Measurements from ENCODE around the gene GTSF1L. TPM values are rescaled to one million over a fixed set of nuclear protein-coding genes. Genes with fewer than 3 reads are reported as not detected.

GTSF1L gene
- total RNA-seq, 2 experiments from 2014 or later: not detected

GRCh38 chr20:43691928-43692524 lies 34.8 kb downstream of the GTSF1L start:
- Mint-ChIP-seq H3K27ac (no peak overlapping the region), H3K27me3 (no peaks in the 10 kb centered on the region), H3K4me3 (no peak overlapping the region), H3K9me3 (no peaks in the 10 kb centered on the region), H3K4me1 (peaks cover 2% of the 10 kb centered on the region), H3K36me3 (peaks cover 18% of the 10 kb centered on the region)
- ATAC-seq (ENCODE audit: low read depth) (peak; percentile 76), DNase-seq (peak; percentile 72)
- POLR2A ChIA-PET: interaction anchor here (0.5 to 1.6 kb wide), 2 partner anchors 234 to 280 kb away, joined by 4 to 5 read pairs; partner anchors contain the start of gene SRSF6

DNA sequence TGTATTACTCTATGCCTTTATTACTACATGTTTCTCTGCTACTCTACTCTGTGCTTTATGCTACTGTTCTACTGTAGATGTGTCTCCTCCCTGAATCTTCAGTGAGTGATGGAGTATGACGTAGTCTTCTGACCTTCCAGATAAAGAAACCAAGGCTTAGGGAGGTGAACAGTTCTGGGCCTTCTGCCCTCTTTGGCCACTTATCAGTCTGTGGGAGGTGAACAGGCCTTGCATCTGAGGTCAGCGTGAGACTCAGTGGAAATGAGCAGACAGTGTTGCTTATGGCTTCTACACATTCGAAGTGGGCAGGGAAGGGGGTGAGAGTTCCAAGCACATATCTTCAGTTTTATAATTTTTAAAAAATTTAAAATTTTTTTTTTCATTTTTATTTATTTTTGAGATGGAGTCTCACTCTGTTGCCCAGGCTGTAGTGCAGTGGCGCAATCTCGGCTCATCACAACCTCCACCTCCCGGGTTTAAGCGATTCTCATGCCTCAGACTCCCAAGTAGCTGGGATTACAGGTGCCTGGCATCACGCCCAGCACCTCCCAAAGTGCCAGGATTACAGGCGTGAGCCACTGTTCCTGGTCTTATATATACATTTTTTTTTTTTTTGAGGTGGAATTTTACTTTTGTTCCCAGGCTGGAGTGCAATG lies 35.7 kb downstream of the GTSF1L start:
- H3K27me3 Mint-ChIP-seq: no peaks in the 10 kb centered on the region
- ATAC-seq (ENCODE audit: low read depth): no peak
- POLR2A ChIA-PET: interaction anchor here (1.6 kb wide), 1 partner anchor 233 kb away, joined by 5 read pairs; the partner anchor contains the start of gene SRSF6

GRCh38 chr20:43689165-43689564 lies 37.6 kb downstream of the GTSF1L start:
- H3K4me1 Mint-ChIP-seq: peaks cover 2% of the 10 kb centered on the region
- H3K27me3 Mint-ChIP-seq: no peaks in the 10 kb centered on the region
- no peak for ATAC-seq (ENCODE audit: low read depth)
- POLR2A ChIA-PET: no interaction called here
- DNase-seq: no peak
- no peak overlapping the region for H3K4me3 Mint-ChIP-seq
- peaks cover 8% of the 10 kb centered on the region for H3K36me3 Mint-ChIP-seq
- H3K9me3 Mint-ChIP-seq: no peaks in the 10 kb centered on the region
- H3K27ac Mint-ChIP-seq: no peak overlapping the region

More for the DNA sequence above, 35.7 kb downstream of the GTSF1L start:
- Mint-ChIP-seq H3K27ac (no peak overlapping the region), H3K4me3 (no peak overlapping the region), H3K36me3 (peaks cover 14% of the 10 kb centered on the region), H3K9me3 (no peaks in the 10 kb centered on the region), H3K4me1 (peaks cover 2% of the 10 kb centered on the region)
- no peak for DNase-seq

DNA sequence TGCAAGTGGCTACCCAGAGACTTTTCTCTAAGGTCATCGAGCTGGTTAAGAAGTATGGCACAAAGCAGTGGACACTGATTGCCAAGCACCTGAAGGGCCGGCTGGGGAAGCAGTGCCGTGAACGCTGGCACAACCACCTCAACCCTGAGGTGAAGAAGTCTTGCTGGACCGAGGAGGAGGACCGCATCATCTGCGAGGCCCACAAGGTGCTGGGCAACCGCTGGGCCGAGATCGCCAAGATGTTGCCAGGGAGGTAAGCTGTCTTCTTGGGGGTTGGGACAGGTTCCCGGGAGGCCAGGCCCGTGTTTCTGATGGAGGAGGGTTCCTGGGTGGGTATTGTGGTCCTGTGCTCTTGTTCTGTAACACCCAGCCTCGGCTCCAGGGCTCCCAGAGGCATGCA lies 40.0 kb downstream of the GTSF1L start:
- Mint-ChIP-seq H3K4me1 (peaks cover 2% of the 10 kb centered on the region), H3K27me3 (no peaks in the 10 kb centered on the region), H3K27ac (no peak overlapping the region), H3K4me3 (no peak overlapping the region), H3K9me3 (no peaks in the 10 kb centered on the region), H3K36me3 (peaks cover 10% of the 10 kb centered on the region)
- POLR2A ChIA-PET: no interaction called here
- ATAC-seq (ENCODE audit: low read depth): no peak
- DNase-seq: no peak

DNA sequence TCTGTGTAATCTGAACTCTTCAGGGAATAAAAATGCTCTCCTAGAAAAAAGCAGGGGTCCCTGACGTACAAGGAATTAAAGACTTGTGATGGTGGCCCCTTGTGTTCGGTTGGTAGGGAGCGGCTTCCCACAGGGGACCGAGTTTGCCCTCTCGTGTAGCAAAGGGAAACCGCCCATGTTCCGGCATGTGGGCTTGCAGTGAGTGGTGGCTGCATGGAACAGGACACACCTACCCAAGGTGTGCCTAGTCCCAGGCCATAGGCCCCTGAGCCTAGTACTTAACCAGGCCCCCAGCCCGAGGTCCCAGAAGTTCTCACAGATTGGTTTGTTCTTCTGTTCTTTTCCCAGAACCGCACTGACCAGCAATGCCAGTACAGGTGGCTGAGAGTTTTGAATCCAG lies 44.4 kb downstream of the GTSF1L start:
- H3K36me3 Mint-ChIP-seq: peaks cover 6% of the 10 kb centered on the region

GRCh38 chr20:43681991-43682410 lies 44.8 kb downstream of the GTSF1L start:
- no peak for ATAC-seq (ENCODE audit: low read depth)
- peaks cover 4% of the 10 kb centered on the region for H3K4me1 Mint-ChIP-seq

More for the DNA sequence above, 44.4 kb downstream of the GTSF1L start:
- Mint-ChIP-seq H3K9me3 (no peaks in the 10 kb centered on the region), H3K27ac (no peak overlapping the region), H3K4me1 (peaks cover 4% of the 10 kb centered on the region), H3K27me3 (no peaks in the 10 kb centered on the region), H3K4me3 (no peak overlapping the region)
- DNase-seq: no peak
- no peak for ATAC-seq (ENCODE audit: low read depth)
- POLR2A ChIA-PET: no interaction called here

GRCh38 chr20:43681468-43681942 lies 45.3 kb downstream of the GTSF1L start:
- H3K27me3 Mint-ChIP-seq: no peaks in the 10 kb centered on the region
- H3K4me1 Mint-ChIP-seq: peaks cover 4% of the 10 kb centered on the region
- no peak overlapping the region for H3K4me3 Mint-ChIP-seq
- POLR2A ChIA-PET: no interaction called here
- no peaks in the 10 kb centered on the region for H3K9me3 Mint-ChIP-seq
- peaks cover 9% of the 10 kb centered on the region for H3K36me3 Mint-ChIP-seq
- no peak overlapping the region for H3K27ac Mint-ChIP-seq
- ATAC-seq (ENCODE audit: low read depth) (no peak), DNase-seq (no peak)

More at GRCh38 chr20:43681991-43682410, 44.8 kb downstream of the GTSF1L start:
- peaks cover 8% of the 10 kb centered on the region for H3K36me3 Mint-ChIP-seq
- H3K9me3 Mint-ChIP-seq: no peaks in the 10 kb centered on the region
- H3K4me3 Mint-ChIP-seq: no peak overlapping the region
- no peak for DNase-seq
- no peak overlapping the region for H3K27ac Mint-ChIP-seq
- H3K27me3 Mint-ChIP-seq: no peaks in the 10 kb centered on the region
- POLR2A ChIA-PET: no interaction called here

DNA sequence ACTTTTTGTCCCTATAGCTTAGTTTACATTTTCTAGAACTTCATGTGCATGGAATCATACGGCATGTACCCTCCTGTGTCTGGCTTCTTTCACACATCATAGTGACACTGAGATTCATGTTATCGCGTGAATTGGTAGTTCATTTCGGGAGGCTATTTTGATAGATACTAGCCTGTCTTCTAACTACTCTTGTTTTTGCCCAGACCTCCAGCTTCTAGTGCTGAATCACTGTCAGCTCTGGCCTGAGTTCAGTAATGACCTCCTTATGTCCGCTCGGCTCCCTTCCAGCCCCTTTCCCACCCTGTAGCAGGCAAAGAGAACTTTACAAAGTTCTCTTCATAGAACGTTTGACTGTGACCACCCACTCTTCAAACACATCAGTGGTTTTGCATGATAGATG lies 45.8 kb downstream of the GTSF1L start:
- ATAC-seq (ENCODE audit: low read depth): no peak
- peaks cover 12% of the 10 kb centered on the region for H3K36me3 Mint-ChIP-seq

GRCh38 chr20:43676368-43676767 lies 50.4 kb downstream of the GTSF1L start:
- POLR2A ChIA-PET: no interaction called here
- Mint-ChIP-seq H3K4me1 (peaks cover 10% of the 10 kb centered on the region), H3K36me3 (peaks cover 28% of the 10 kb centered on the region), H3K4me3 (no peak overlapping the region), H3K27me3 (no peaks in the 10 kb centered on the region), H3K27ac (peak overlapping the region; percentile 32), H3K9me3 (peaks cover 2% of the 10 kb centered on the region)
- DNase-seq (no peak), ATAC-seq (ENCODE audit: low read depth) (no peak)

More for the DNA sequence above, 45.8 kb downstream of the GTSF1L start:
- H3K27me3 Mint-ChIP-seq: no peaks in the 10 kb centered on the region
- H3K4me1 Mint-ChIP-seq: peaks cover 8% of the 10 kb centered on the region
- H3K4me3 Mint-ChIP-seq: no peak overlapping the region
- POLR2A ChIA-PET: no interaction called here
- H3K27ac Mint-ChIP-seq: no peak overlapping the region
- no peaks in the 10 kb centered on the region for H3K9me3 Mint-ChIP-seq
- DNase-seq: no peak

Other genes with a start within 250 kb of the GTSF1L start
- gene L3MBTL1, start 219.3 kb downstream of the GTSF1L start, total RNA-seq: 10 to 100 TPM; 10.6 to 13.7 TPM
- under 1 TPM; 0.48 to 0.53 TPM for gene SGK2, start 168.0 kb downstream of the GTSF1L start, total RNA-seq
- 10 to 100 TPM; 17.4 to 17.8 TPM for gene IFT52, start 136.1 kb downstream of the GTSF1L start, total RNA-seq
- 10 to 100 TPM; 72.6 to 81.1 TPM for gene MYBL2, start 59.9 kb downstream of the GTSF1L start, total RNA-seq
- under 1 TPM; 0.26 to 0.44 TPM for gene TOX2, start 187.8 kb upstream of the GTSF1L start, total RNA-seq

Measured in activated naive CD8-positive, alpha-beta T cell treated with anti-CD3 and anti-CD28 coated beads, Interleukin-2, amount 10 ng/mL, durations not matched to agents 7 days and 5 days (primary cell).